OCI-LY7 (cell line): Measurements from ENCODE around the gene RADIL. TPM values are rescaled to one million over a fixed set of nuclear protein-coding genes. Genes with fewer than 3 reads are reported as not detected.

Source experiments
- BruUV-seq: library from RNA; stranded (reverse); fragments of 400-500 nt; replicated peaks from 2 replicates; lab custom pipeline; 2021; lab: Mats Ljungman, UMichigan
- CTCF ChIA-PET: fragments of 300-600 bp; sonication (Branson Sonifier 250); formaldehyde crosslinking; loops from one replicate; lab custom pipeline; 2022; ENCODE audit warnings: antibody characterized with exemption; ENCODE audit not compliant: unreplicated experiment; lab: Charles Lee
- POLR2A ChIA-PET: fragments of 300-600 bp; sonication (Branson Sonifier 250); formaldehyde crosslinking; loops from one replicate; lab custom pipeline; 2022; ENCODE audit warnings: antibody characterized with exemption; lab: Charles Lee
- DNase-seq: peaks from one replicate; pipeline ENCODE4 v3.0.0-alpha.2; 2015; ENCODE audit warnings: low spot score
- H2AFZ ChIP-seq: fragments of 200-600 bp; sonication (generic), shearing (Covaris generic); 2 replicates; pipeline ENCODE4 v1.6.1; 2014; ENCODE audit warnings: mild to moderate bottlenecking, antibody characterized with exemption, low read length, moderate library complexity
- H3K27ac ChIP-seq: fragments of 200-600 bp; sonication (generic); 2 replicates; pipeline ENCODE4 v1.5.1; 2014; ENCODE audit warnings: mixed run types, low read depth, mild to moderate bottlenecking, moderate library complexity, low read length, inconsistent platforms; ENCODE audit not compliant: poor library complexity, severe bottlenecking
- H3K36me3 ChIP-seq: fragments of 200-600 bp; sonication (generic); 2 replicates; pipeline ENCODE4 v1.6.1; 2014; ENCODE audit warnings: mild to moderate bottlenecking, antibody characterized with exemption, low read length, moderate library complexity, mixed read lengths; ENCODE audit not compliant: insufficient read depth
- H3K4me1 ChIP-seq: fragments of 200-600 bp; sonication (generic); 2 replicates; pipeline ENCODE4 v1.5.1; 2014; ENCODE audit warnings: mild to moderate bottlenecking, low read length; ENCODE audit not compliant: insufficient read depth, poor library complexity, severe bottlenecking
- H3K4me2 ChIP-seq: fragments of 200-600 bp; sonication (generic); 2 replicates; pipeline ENCODE4 v1.6.1; 2014; ENCODE audit warnings: mild to moderate bottlenecking, low read length
- H3K4me3 ChIP-seq: fragments of 200-600 bp; sonication (generic); 2 replicates; pipeline ENCODE4 v1.5.1; 2014; ENCODE audit warnings: mild to moderate bottlenecking, low read depth, low read length; ENCODE audit not compliant: poor library complexity, severe bottlenecking
- H3K79me2 ChIP-seq: fragments of 200-600 bp; sonication (generic); 2 replicates; pipeline ENCODE4 v1.6.1; 2016; ENCODE audit warnings: low read depth, mild to moderate bottlenecking, low read length, moderate library complexity, mixed read lengths; ENCODE audit not compliant: insufficient read depth
- H3K9me2 ChIP-seq: fragments of 200-600 bp; sonication (generic); 2 replicates; pipeline ENCODE4 v1.6.1; 2016; ENCODE audit warnings: mild to moderate bottlenecking, low read length, mixed read lengths; ENCODE audit not compliant: insufficient read depth
- H3K9me3 ChIP-seq: fragments of 200-600 bp; sonication (generic); 2 replicates; pipeline ENCODE4 v1.6.1; 2014; ENCODE audit warnings: mild to moderate bottlenecking, mixed run types, low read length, mixed read lengths
- H4K20me1 ChIP-seq: fragments of 200-600 bp; sonication (generic); 2 replicates; pipeline ENCODE4 v1.6.1; 2014; ENCODE audit warnings: mild to moderate bottlenecking, antibody characterized with exemption, low read length, moderate library complexity, mixed read lengths; ENCODE audit not compliant: insufficient read depth
- EZH2phosphoT487 ChIP-seq: fragments of 200-600 bp; sonication (generic); IDR thresholded peaks from 2 replicates; pipeline ENCODE4 v1.6.1; 2018; ENCODE audit warnings: low read depth, borderline replicate concordance, mild to moderate bottlenecking, mixed run types, antibody characterized with exemption, low read length, moderate library complexity, mixed read lengths
- intact Hi-C: fragments of 100-400 bp; cut with micrococcal nuclease; formaldehyde crosslinking; loops from one replicate; pipeline ENCODE4 v1.10.0; 2022; ENCODE audit not compliant: unreplicated experiment
- total RNA-seq, 2 experiments: library from RNA; depleted of rRNA in 1 of 2; stranded (reverse); fragments of >200 nt in 1 of 2; shearing (Covaris generic) in 1 of 2; gene quantifications; 2 replicates each; pipeline ENCODE4 v1.2.3, GENCODE V29; 2014 to 2022
- TF ChIP-seq, protein P1 (sequence below): fragments of 200-600 bp; sonication (generic); conservative IDR thresholded peaks from 2 replicates; pipeline ENCODE4 v1.5.1; 2014; ENCODE audit warnings: mild to moderate bottlenecking, antibody characterized with exemption, low read length, moderate library complexity, mixed read lengths

RADIL gene
- total RNA-seq, 2 experiments from 2014 or later = 0.34 TPM; not detected in 1

DNA sequence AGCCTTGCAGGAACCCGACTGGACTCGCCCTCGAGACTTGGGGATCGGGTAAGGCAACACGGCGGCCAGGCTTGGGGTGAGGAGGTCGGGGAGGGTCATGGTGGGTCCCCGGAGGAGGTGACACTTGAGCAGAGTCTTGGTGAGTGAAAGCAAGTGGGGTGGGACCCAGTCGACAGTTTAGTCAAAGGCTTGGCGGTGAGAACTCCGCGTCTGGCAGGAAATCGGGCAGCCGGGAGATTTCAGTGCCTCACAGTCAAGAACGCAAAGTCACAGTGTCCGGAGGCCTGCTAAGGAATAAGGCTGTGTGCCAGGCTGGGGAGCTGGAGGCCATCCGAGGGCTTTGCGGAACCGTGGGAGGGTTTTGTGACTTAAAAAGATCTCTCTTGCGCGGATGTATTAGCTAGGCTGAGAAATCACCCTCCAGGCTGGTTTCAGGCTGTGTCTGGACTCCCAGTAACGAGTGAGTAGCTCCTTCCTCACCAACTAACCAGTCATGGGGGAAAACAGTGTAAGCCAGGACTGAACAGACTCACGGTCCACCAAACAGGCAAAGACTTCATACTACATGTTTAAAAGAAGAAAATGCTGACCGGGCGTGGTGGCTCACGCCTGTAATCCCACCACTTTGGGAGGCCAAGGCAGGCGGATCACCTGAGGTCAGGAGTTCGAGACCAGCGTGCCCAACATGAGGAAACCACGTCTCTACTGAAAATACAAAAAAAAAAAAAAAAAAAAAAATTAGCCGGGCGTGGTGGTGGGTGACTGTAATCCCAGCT is 107.5 kb downstream of the RADIL start:
- no peaks in the 10 kb centered on the region for H4K20me1 ChIP-seq

DNA sequence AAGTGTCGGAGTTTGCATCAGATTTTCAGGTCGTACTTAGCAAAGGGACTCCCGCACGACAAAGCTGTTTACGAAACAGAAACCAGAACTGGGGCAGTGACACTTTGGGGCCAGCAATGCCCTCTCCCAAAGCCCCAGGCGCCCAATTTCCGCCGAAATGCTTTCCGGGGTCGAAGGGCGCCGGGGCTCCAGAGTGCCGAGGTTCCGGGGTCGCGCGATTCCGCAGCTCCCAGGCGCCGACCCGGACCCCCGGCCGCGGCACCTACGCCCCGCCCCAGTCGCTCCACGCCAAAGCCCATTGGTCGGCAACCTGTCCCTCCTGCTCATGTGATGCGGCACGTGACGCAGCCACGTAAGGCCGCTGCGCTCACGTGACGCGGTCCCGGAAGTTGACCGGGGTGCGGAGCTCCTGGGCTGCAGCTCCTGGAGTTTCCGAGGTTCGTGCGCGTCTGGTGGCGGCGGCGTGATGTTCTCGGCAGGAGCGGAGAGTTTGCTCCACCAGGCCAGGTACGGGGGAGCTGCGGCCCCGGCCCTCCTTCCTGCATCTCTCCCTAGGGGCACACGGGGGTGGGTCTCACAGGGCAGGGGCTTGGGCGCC is 108.2 kb downstream of the RADIL start, which contains the start of gene AP5Z1:
TSS of gene AP5Z1 (plus strand) at position 374 of the 598 bp plus-strand sequence. CDS start at position 467, 93 bp downstream.
- CTCF ChIA-PET = no interaction called here
- peak within 1 kb of the TSS; percentile 100 for H3K4me3 ChIP-seq
- peak within 1 kb of the TSS; percentile 47 for H3K27ac ChIP-seq
- no peaks in the 10 kb centered on the region for H3K36me3 ChIP-seq
- intact Hi-C loops = loop anchor here (10.0 kb wide), 1 partner anchor 199 kb away; no protein-coding TSS in a partner anchor
- peak; percentile 97 for DNase-seq
- peaks cover 18% of the 10 kb centered on the region for H3K4me1 ChIP-seq
- no peak for TF ChIP-seq EZH2phosphoT487
- TF ChIP-seq, protein P1, sequence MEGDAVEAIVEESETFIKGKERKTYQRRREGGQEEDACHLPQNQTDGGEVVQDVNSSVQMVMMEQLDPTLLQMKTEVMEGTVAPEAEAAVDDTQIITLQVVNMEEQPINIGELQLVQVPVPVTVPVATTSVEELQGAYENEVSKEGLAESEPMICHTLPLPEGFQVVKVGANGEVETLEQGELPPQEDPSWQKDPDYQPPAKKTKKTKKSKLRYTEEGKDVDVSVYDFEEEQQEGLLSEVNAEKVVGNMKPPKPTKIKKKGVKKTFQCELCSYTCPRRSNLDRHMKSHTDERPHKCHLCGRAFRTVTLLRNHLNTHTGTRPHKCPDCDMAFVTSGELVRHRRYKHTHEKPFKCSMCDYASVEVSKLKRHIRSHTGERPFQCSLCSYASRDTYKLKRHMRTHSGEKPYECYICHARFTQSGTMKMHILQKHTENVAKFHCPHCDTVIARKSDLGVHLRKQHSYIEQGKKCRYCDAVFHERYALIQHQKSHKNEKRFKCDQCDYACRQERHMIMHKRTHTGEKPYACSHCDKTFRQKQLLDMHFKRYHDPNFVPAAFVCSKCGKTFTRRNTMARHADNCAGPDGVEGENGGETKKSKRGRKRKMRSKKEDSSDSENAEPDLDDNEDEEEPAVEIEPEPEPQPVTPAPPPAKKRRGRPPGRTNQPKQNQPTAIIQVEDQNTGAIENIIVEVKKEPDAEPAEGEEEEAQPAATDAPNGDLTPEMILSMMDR = no peak
- H3K79me2 ChIP-seq = peaks cover 25% of the 10 kb centered on the region
- H3K4me2 ChIP-seq = peak within 1 kb of the TSS; percentile 100
- no peaks in the 10 kb centered on the region for H3K9me2 ChIP-seq
- BruUV-seq = no TSS peak
- POLR2A ChIA-PET = interaction anchor here (0.7 to 2.3 kb wide), 5 partner anchors 25 to 622 kb away, joined by 3 to 9 read pairs (median 5); no protein-coding TSS in a partner anchor
- peak within 1 kb of the TSS; percentile 93 for H2AFZ ChIP-seq
- H3K9me3 ChIP-seq = no peaks in the 10 kb centered on the region
- no peaks in the 10 kb centered on the region for H4K20me1 ChIP-seq

More for the DNA sequence above, 107.5 kb downstream of the RADIL start:
- CTCF ChIA-PET = no interaction called here
- peaks cover 25% of the 10 kb centered on the region for H3K79me2 ChIP-seq
- H3K27ac ChIP-seq = peak overlapping the region; percentile 15
- intact Hi-C loops = loop anchor here (10.0 kb wide), 1 partner anchor 199 kb away; no protein-coding TSS in a partner anchor
- DNase-seq = peak; percentile 15
- H3K9me2 ChIP-seq = no peaks in the 10 kb centered on the region
- H3K4me3 ChIP-seq = peak overlapping the region; percentile 100
- peak overlapping the region; percentile 100 for H3K4me2 ChIP-seq
- TF ChIP-seq EZH2phosphoT487 = no peak
- TF ChIP-seq, protein P1 = no peak
- H3K4me1 ChIP-seq = peaks cover 18% of the 10 kb centered on the region
- H3K36me3 ChIP-seq = peaks cover under 1% of the 10 kb centered on the region; the same call in 1 of the 2 replicates
- H2AFZ ChIP-seq = peak overlapping the region; percentile 54; the same call in 1 of the 2 replicates
- POLR2A ChIA-PET = interaction anchor here (0.7 to 2.3 kb wide), 5 partner anchors 26 to 621 kb away, joined by 3 to 8 read pairs (median 4); no protein-coding TSS in a partner anchor
- H3K9me3 ChIP-seq = no peaks in the 10 kb centered on the region
- no TSS peak for BruUV-seq
